Measurements from ENCODE around the gene KLHL17.

GRCh38 chr1:939511-940106 lies 20.8 kb upstream of the KLHL17 start:
- TF ChIP-seq CTCF (IDR thresholded peaks at IDR 0.05 in 4 of 5, conservative IDR thresholded peaks at IDR 0.05 in 1 of 5) = no peak
- no peak for TF ChIP-seq POLR2A (IDR thresholded peaks at IDR 0.05)
